WTC11 (cell line): ENCODE measurements around the gene SPTLC1. TPM values are rescaled to one million over a fixed set of nuclear protein-coding genes. Genes with fewer than 3 reads are reported as not detected.

Source experiments
- ATAC-seq: fragments of 200-7000 bp; cut with Tn5 transposase; 2 replicates; pipeline ENCODE4 v1.10.0; 2021; ENCODE audit warnings: mild to moderate bottlenecking, moderate library complexity
- CTCF ChIA-PET: fragments of 300-600 bp; sonication (Branson Sonifier 250); formaldehyde crosslinking; loops from one replicate; lab custom pipeline; 2021; ENCODE audit warnings: antibody characterized with exemption; lab: Charles Lee
- POLR2A ChIA-PET: fragments of 350-600 bp; sonication (Branson Sonifier 250); formaldehyde crosslinking; loops from one replicate; lab custom pipeline; 2021; ENCODE audit warnings: antibody characterized with exemption; lab: Charles Lee
- DNase-seq: peaks from one replicate; pipeline ENCODE4 v3.0.0; 2021; ENCODE audit warnings: low spot score
- H3K27ac Mint-ChIP-seq: 2 replicates; pipeline ENCODE4 v1.8.0; 2021; ENCODE audit warnings: mixed read lengths
- H3K27me3 Mint-ChIP-seq: 2 replicates; pipeline ENCODE4 v1.8.0; 2021; ENCODE audit warnings: low read depth, mild to moderate bottlenecking, moderate library complexity, mixed read lengths
- H3K36me3 Mint-ChIP-seq: 2 replicates; pipeline ENCODE4 v1.8.0; 2021; ENCODE audit warnings: mixed read lengths
- H3K4me1 Mint-ChIP-seq: 2 replicates; pipeline ENCODE4 v1.8.0; 2022; ENCODE audit warnings: mixed read lengths
- H3K4me3 Mint-ChIP-seq: 2 replicates; pipeline ENCODE4 v1.8.0; 2021; ENCODE audit warnings: mild to moderate bottlenecking, moderate library complexity, mixed read lengths
- H3K9me3 Mint-ChIP-seq: 2 replicates; pipeline ENCODE4 v1.8.0; 2021; ENCODE audit warnings: mixed read lengths
- ATF1 ChIP-seq: sonication (generic); formaldehyde crosslinking; IDR thresholded peaks from 2 replicates; pipeline ENCODE4 v1.8.1; 2023; ENCODE audit warnings: mild to moderate bottlenecking, moderate library complexity, missing genetic modification reagents
- ATF3 ChIP-seq: sonication (generic); formaldehyde crosslinking; conservative IDR thresholded peaks from 2 replicates; pipeline ENCODE4 v1.8.1; 2022; ENCODE audit warnings: mild to moderate bottlenecking, missing genetic modification reagents
- CREB1 ChIP-seq: sonication (generic); formaldehyde crosslinking; IDR thresholded peaks from 2 replicates; pipeline ENCODE4 v1.8.0; 2023; ENCODE audit warnings: mild to moderate bottlenecking, missing genetic modification reagents
- E2F5 ChIP-seq: sonication (generic); formaldehyde crosslinking; IDR thresholded peaks from 2 replicates; pipeline ENCODE4 v1.8.1; 2022; ENCODE audit warnings: mild to moderate bottlenecking, moderate library complexity, missing genetic modification reagents
- ELF4 ChIP-seq: sonication (generic); formaldehyde crosslinking; IDR thresholded peaks from 2 replicates; pipeline ENCODE4 v1.8.1; 2022; ENCODE audit warnings: low read depth, mild to moderate bottlenecking, moderate library complexity, missing genetic modification reagents
- FOXK1 ChIP-seq: sonication (generic); formaldehyde crosslinking; IDR thresholded peaks from 2 replicates; pipeline ENCODE4 v1.8.0; 2022; ENCODE audit warnings: mild to moderate bottlenecking, moderate library complexity, missing genetic modification reagents
- FOXP1 ChIP-seq: sonication (generic); formaldehyde crosslinking; IDR thresholded peaks from 2 replicates; pipeline ENCODE4 v1.8.0; 2022; ENCODE audit warnings: missing genetic modification reagents, mild to moderate bottlenecking, moderate library complexity, borderline replicate concordance
- HMGA2 ChIP-seq: fragments of 250-450 bp; sonication (Bioruptor Pico); IDR thresholded peaks from 2 replicates; pipeline ENCODE4 v1.4.0; 2021; ENCODE audit warnings: mild to moderate bottlenecking, moderate library complexity
- IRF2 ChIP-seq: sonication (generic); formaldehyde crosslinking; IDR thresholded peaks from 2 replicates; pipeline ENCODE4 v1.8.0; 2022; ENCODE audit warnings: low read depth, missing genetic modification reagents, borderline replicate concordance
- JUN ChIP-seq: sonication (generic); formaldehyde crosslinking; IDR thresholded peaks from 2 replicates; pipeline ENCODE4 v1.8.0; 2023; ENCODE audit warnings: mild to moderate bottlenecking, missing genetic modification reagents
- PREB ChIP-seq: sonication (generic); formaldehyde crosslinking; IDR thresholded peaks from 2 replicates; pipeline ENCODE4 v1.8.1; 2022; ENCODE audit warnings: mild to moderate bottlenecking, missing genetic modification reagents, moderate library complexity, borderline replicate concordance
- PRRX2 ChIP-seq: fragments of 250-450 bp; sonication (Bioruptor Pico); IDR thresholded peaks from 2 replicates; pipeline ENCODE4 v1.8.0; 2021; ENCODE audit warnings: mild to moderate bottlenecking
- SOX15 ChIP-seq: fragments of 250-450 bp; sonication (Bioruptor Pico); IDR thresholded peaks from 2 replicates; pipeline ENCODE4 v1.9.0; 2021; ENCODE audit warnings: mild to moderate bottlenecking
- TCF7 ChIP-seq: sonication (generic); formaldehyde crosslinking; IDR thresholded peaks from 2 replicates; pipeline ENCODE4 v1.8.0; 2022; ENCODE audit warnings: mild to moderate bottlenecking, low read depth, missing genetic modification reagents, moderate library complexity
- ZBTB21 ChIP-seq: sonication (generic); formaldehyde crosslinking; IDR thresholded peaks from 2 replicates; pipeline ENCODE4 v1.8.1; 2023; ENCODE audit warnings: mild to moderate bottlenecking, missing genetic modification reagents, borderline replicate concordance
- ZNF138 ChIP-seq: sonication (generic); formaldehyde crosslinking; conservative IDR thresholded peaks from 2 replicates; pipeline ENCODE4 v1.8.1; 2022; ENCODE audit warnings: mild to moderate bottlenecking, moderate library complexity, missing genetic modification reagents
- ZNF263 ChIP-seq: sonication (generic); formaldehyde crosslinking; IDR thresholded peaks from 2 replicates; pipeline ENCODE4 v1.8.1; 2022; ENCODE audit warnings: low read depth, mild to moderate bottlenecking, moderate library complexity, missing genetic modification reagents
- ZNF512 ChIP-seq: sonication (generic); formaldehyde crosslinking; IDR thresholded peaks from 2 replicates; pipeline ENCODE4 v1.8.1; 2022; ENCODE audit warnings: missing genetic modification reagents, borderline replicate concordance
- ZNF671 ChIP-seq: fragments of 250-450 bp; sonication (Bioruptor Pico); IDR thresholded peaks from 2 replicates; pipeline ENCODE4 v1.8.0; 2021; ENCODE audit warnings: mild to moderate bottlenecking
- total RNA-seq: library from RNA; stranded (reverse); gene quantifications from 3 replicates; pipeline ENCODE4 v1.2.3, GENCODE V29; 2021
- TF ChIP-seq, protein P1 (sequence below): fragments of 250-450 bp; sonication (Bioruptor Pico); IDR thresholded peaks from 2 replicates; pipeline ENCODE4 v1.8.0; 2021; ENCODE audit warnings: mild to moderate bottlenecking
- TF ChIP-seq, protein P2 (sequence below): fragments of 250-450 bp; sonication (Bioruptor Pico); IDR thresholded peaks from 2 replicates; pipeline ENCODE4 v1.9.0; 2021; ENCODE audit warnings: mild to moderate bottlenecking
- TF ChIP-seq, protein P3 (sequence below): sonication (generic); formaldehyde crosslinking; IDR thresholded peaks from 2 replicates; pipeline ENCODE4 v1.8.0; 2023; ENCODE audit warnings: missing genetic modification reagents

The SPTLC1 gene
- total RNA-seq, 1 experiment from 2014 or later, result 81.2 TPM

DNA sequence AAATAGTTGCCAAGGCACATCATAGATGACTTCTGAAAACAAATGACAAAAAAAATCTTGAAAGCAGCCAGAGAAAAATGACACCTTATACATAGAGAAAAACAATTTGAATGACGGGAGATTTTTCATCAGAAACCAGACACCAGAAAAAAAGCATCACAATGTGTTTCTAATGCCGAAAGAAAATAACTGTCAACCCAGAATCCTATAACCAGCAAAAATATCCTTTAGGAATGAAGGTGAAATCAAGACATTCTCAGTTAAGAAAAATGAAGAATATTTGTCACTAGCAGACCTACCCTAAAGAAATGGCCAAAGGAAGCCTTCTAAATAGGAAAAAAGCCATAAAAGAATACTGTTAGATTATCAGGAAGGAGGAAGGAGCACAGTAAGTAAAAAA, 54.0 kb downstream of the SPTLC1 start:
- no peak for DNase-seq
- TF ChIP-seq, protein P1, sequence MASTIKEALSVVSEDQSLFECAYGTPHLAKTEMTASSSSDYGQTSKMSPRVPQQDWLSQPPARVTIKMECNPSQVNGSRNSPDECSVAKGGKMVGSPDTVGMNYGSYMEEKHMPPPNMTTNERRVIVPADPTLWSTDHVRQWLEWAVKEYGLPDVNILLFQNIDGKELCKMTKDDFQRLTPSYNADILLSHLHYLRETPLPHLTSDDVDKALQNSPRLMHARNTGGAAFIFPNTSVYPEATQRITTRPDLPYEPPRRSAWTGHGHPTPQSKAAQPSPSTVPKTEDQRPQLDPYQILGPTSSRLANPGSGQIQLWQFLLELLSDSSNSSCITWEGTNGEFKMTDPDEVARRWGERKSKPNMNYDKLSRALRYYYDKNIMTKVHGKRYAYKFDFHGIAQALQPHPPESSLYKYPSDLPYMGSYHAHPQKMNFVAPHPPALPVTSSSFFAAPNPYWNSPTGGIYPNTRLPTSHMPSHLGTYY (CRISPR knock-in tag), result no peak
- TF ChIP-seq ZBTB21 (CRISPR knock-in tag) (no peak), ZNF263 (CRISPR knock-in tag) (no peak), ZNF671 (CRISPR knock-in tag) (no peak), SOX15 (CRISPR knock-in tag) (no peak), PREB (no peak), FOXK1 (CRISPR knock-in tag) (no peak), CREB1 (CRISPR knock-in tag) (no peak), TCF7 (CRISPR knock-in tag) (no peak)
- POLR2A ChIA-PET, result interaction anchor here (0.7 kb wide), 1 partner anchor 862 kb away, joined by 3 read pairs; no protein-coding TSS in a partner anchor
- Mint-ChIP-seq H3K27me3 (no peaks in the 10 kb centered on the region), H3K4me3 (no peak overlapping the region), H3K36me3 (peaks cover 65% of the 10 kb centered on the region), H3K9me3 (peaks cover 35% of the 10 kb centered on the region), H3K4me1 (peaks cover 35% of the 10 kb centered on the region), H3K27ac (no peak overlapping the region)
- no peak for ATAC-seq
- CTCF ChIA-PET, result no interaction called here

DNA sequence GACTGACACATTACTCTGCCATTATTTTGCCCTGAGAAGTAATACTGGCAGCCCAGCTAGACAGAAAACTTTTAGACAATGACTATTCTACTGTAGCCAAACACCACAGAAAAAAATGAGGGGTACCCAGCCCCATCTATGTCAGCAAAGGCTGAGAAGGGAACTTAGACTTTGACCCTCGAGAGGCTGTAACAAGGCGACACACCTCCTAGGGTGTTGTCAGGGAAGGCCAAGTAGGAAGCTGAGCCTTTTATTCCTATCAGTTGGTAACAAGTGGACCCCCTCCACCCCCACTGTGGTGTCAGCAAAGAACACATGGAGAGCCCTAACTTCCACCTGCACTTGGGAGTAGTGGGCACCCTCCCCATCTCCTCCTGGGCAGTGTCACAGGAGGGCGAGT, 55.6 kb downstream of the SPTLC1 start:
- CTCF ChIA-PET, result no interaction called here
- ATAC-seq (no peak), DNase-seq (no peak)
- TF ChIP-seq ELF4 (no peak), IRF2 (CRISPR knock-in tag) (no peak), ATF1 (CRISPR knock-in tag) (no peak)
- TF ChIP-seq, protein P2, sequence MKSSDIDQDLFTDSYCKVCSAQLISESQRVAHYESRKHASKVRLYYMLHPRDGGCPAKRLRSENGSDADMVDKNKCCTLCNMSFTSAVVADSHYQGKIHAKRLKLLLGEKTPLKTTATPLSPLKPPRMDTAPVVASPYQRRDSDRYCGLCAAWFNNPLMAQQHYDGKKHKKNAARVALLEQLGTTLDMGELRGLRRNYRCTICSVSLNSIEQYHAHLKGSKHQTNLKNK (CRISPR knock-in tag), result no peak
- Mint-ChIP-seq H3K4me3 (no peak overlapping the region), H3K9me3 (peaks cover 35% of the 10 kb centered on the region), H3K27ac (no peak overlapping the region; the same call in 1 of the 2 replicates), H3K4me1 (peaks cover 50% of the 10 kb centered on the region), H3K36me3 (peaks cover 56% of the 10 kb centered on the region), H3K27me3 (no peaks in the 10 kb centered on the region)
- POLR2A ChIA-PET, result interaction anchor here (0.6 kb wide), 1 partner anchor 51 kb away, joined by 6 read pairs; no protein-coding TSS in a partner anchor

DNA sequence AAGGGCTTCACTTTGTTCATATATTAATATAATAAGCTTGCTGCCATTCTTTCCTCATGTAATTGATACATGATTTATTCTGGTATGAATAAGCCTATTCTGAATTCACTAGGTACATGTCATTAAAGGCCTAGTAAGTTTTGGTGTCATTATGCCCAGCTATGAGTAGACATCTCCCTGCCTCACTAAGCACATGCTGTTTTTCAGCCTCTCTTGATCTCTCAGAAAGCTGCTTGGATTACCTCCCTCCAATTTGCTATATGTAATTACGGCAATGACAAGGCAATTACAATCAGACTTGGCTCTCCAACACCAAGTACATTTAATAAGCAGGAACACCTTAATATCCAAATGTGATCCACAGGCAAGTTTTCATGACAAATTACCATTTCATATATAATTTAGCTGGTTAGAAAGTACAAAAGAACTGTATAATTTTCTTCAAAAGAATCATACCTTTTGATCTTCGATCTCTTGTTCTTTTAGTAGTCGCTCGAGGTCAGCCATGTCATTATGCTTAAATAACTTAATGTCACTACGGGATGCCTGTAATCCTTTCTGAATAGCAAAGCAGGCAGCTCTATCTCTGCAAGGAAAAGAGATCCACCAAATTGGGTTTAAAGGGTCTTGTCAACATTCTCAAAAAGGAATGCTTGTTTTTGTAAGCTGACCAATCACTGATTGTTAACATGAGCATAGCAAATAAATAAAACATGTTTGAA, 56.3 kb downstream of the SPTLC1 start:
- ChIA-PET POLR2A (interaction anchor here (0.6 kb wide), 1 partner anchor 50 kb away, joined by 6 read pairs; no protein-coding TSS in a partner anchor), CTCF (interaction anchor here (1.2 to 1.5 kb wide), 2 partner anchors 104 to 301 kb away, joined by 4 to 7 read pairs; no protein-coding TSS in a partner anchor)
- peaks cover 35% of the 10 kb centered on the region for H3K9me3 Mint-ChIP-seq
- no peak overlapping the region for H3K4me3 Mint-ChIP-seq
- H3K27ac Mint-ChIP-seq, result peak overlapping the region; percentile 86; the same call in 1 of the 2 replicates
- H3K27me3 Mint-ChIP-seq, result no peaks in the 10 kb centered on the region
- DNase-seq (no peak), ATAC-seq (no peak)
- H3K4me1 Mint-ChIP-seq, result peaks cover 56% of the 10 kb centered on the region
- peaks cover 56% of the 10 kb centered on the region for H3K36me3 Mint-ChIP-seq
- no peak for TF ChIP-seq HMGA2 (CRISPR knock-in tag)
- TF ChIP-seq, protein P3, sequence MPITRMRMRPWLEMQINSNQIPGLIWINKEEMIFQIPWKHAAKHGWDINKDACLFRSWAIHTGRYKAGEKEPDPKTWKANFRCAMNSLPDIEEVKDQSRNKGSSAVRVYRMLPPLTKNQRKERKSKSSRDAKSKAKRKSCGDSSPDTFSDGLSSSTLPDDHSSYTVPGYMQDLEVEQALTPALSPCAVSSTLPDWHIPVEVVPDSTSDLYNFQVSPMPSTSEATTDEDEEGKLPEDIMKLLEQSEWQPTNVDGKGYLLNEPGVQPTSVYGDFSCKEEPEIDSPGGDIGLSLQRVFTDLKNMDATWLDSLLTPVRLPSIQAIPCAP (CRISPR knock-in tag), result no peak
- no peak for TF ChIP-seq FOXP1 (CRISPR knock-in tag)
- TF ChIP-seq ZNF138 (CRISPR knock-in tag), result no peak
- TF ChIP-seq E2F5 (CRISPR knock-in tag), result no peak
- TF ChIP-seq ZNF512 (CRISPR knock-in tag), result no peak
- TF ChIP-seq TCF7 (CRISPR knock-in tag), result no peak
- no peak for TF ChIP-seq ATF3 (CRISPR knock-in tag)
- TF ChIP-seq, protein P2 (CRISPR knock-in tag), result no peak
- no peak for TF ChIP-seq JUN (CRISPR knock-in tag)
- no peak for TF ChIP-seq PRRX2 (CRISPR knock-in tag)
